GM21737 (cell line): ENCODE results near the gene STYXL2.

ENCODE experiments used
- ATAC-seq: cut with Tn5 transposase; IDR thresholded peaks from one replicate; pipeline ENCODE4 v1.9.1; 2021; ENCODE audit warnings: mild to moderate bottlenecking, moderate library complexity; ENCODE audit not compliant: unreplicated experiment

Gene STYXL2

GRCh38 chr1:167130829-167131510 lies 37.1 kb downstream of the STYXL2 start:
- no peak for ATAC-seq

GRCh38 chr1:167132301-167133010 lies 38.6 kb downstream of the STYXL2 start:
- no peak for ATAC-seq

- no peak for ATAC-seq
Measured at GRCh38 chr1:167135281-167135840, 41.5 kb downstream of the STYXL2 start.

- ATAC-seq = no peak
Measured at GRCh38 chr1:167136191-167136614, 42.3 kb downstream of the STYXL2 start.

- no peak for ATAC-seq
Measured at GRCh38 chr1:167136806-167137205, 42.9 kb downstream of the STYXL2 start.

DNA sequence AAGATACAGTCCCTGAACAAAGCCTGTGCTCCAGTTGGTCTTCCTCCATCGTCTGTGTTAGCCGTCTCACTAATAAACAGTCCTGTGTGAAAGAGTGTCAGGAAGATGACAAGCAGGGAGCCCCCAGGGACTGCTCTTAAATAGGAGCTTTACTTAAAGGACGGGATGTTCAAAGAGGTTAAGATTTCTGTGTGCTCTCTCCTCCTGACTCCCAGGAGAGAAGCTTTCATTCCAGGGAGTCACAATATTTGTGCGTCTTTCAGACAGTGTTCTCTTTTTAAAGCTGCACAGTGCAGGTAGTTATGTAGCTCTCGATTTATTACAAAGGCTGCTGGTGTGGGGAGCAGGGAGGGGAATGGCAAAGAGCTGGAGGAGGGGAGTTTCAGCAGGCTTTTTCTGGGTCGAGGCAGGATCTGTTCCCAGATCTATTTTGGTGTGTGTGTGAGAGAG lies 43.5 kb downstream of the STYXL2 start:
- ATAC-seq = no peak

DNA sequence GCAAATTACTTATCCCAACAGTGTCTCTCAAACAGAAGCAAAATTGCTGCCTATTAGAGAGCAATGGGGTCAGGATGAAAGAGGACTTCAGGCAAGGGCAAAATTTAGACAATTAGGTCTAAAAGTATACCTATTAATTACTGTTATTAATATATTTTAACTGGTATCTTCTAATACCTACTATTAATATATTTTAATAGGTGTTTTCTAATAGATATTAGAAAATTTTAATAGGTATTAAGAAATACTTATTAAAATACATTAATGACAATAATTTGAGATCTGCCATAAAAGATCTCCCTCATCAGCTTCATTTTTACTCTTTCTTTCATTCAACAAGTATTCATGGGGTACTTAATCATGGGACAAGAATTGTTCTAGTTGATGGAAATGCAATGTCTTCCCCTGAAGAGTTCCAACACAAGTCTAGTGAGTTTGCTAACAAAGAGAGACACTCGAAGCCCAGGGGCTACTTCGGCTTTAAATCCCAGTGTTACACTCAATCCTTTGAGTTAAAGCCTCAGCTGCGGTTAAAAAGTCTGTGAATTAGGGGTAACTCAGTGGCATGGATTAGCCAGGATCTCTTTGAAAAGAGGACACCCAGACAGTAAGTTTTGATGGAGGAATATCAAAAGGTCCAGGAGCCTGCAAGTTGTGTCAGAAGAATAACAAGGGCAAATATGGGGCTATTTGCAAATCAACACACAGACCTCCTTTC lies 44.1 kb downstream of the STYXL2 start:
- no peak for ATAC-seq

DNA sequence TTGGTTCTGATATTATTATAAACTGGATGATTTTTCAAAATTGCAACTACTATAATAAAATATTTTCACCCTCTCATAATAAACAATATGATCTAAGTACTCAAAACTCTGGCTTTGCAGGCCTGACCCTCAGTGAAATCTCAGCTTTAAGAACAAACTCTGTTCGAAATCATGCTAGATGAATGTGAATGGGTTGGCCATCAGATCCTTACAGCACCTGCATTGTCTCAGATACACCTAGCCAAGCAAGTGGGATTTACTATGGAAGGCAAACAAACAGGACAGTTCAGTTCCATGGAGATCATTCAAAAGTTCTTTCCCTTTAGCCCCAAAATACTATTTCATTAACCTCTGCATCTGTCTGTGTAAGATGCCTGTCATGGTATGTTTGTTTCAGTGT lies 44.8 kb downstream of the STYXL2 start:
- no peak for ATAC-seq

- no peak for ATAC-seq
Measured at GRCh38 chr1:167141963-167142362, 48.1 kb downstream of the STYXL2 start.
